Measurements from ENCODE around the gene GSTO2.
A peak's percentile ranks its signal among the peaks of the same experiment; 100 is the strongest.

GSTO2 gene

GRCh38 chr10:104317726-104318299 lies 48.8 kb downstream of the GSTO2 start:
- Mint-ChIP-seq H3K27me3 (no peaks in the 10 kb centered on the region), H3K9me3 (no peaks in the 10 kb centered on the region), H3K36me3 (ENCODE audit: low read depth) (peaks cover 20% of the 10 kb centered on the region), H3K27ac (no peak overlapping the region), H3K4me3 (no peak overlapping the region), H3K4me1 (peaks cover 50% of the 10 kb centered on the region)
- DNase-seq, result no peak
- no peak for ATAC-seq

- Mint-ChIP-seq H3K27me3 (no peaks in the 10 kb centered on the region), H3K9me3 (no peaks in the 10 kb centered on the region), H3K4me1 (peaks cover 52% of the 10 kb centered on the region), H3K4me3 (no peak overlapping the region), H3K36me3 (ENCODE audit: low read depth) (peaks cover 17% of the 10 kb centered on the region), H3K27ac (no peak overlapping the region)
- no peak for DNase-seq
- ATAC-seq, result no peak
Measured at GRCh38 chr10:104318326-104318725, 49.3 kb downstream of the GSTO2 start.

GRCh38 chr10:104318810-104319741 lies 50.1 kb downstream of the GSTO2 start:
- Mint-ChIP-seq H3K27ac (no peak overlapping the region), H3K9me3 (no peaks in the 10 kb centered on the region), H3K4me1 (peaks cover 60% of the 10 kb centered on the region)

GRCh38 chr10:104321226-104321625 lies 52.2 kb downstream of the GSTO2 start:
- peaks cover 23% of the 10 kb centered on the region for H3K36me3 Mint-ChIP-seq (ENCODE audit: low read depth)
- ATAC-seq (no peak), DNase-seq (no peak)
- no peaks in the 10 kb centered on the region for H3K9me3 Mint-ChIP-seq
- H3K27me3 Mint-ChIP-seq, result no peaks in the 10 kb centered on the region
- peak overlapping the region; percentile 76 for H3K27ac Mint-ChIP-seq
- no peak overlapping the region for H3K4me3 Mint-ChIP-seq
- H3K4me1 Mint-ChIP-seq, result peaks cover 81% of the 10 kb centered on the region

More at GRCh38 chr10:104318810-104319741, 50.1 kb downstream of the GSTO2 start:
- Mint-ChIP-seq H3K36me3 (ENCODE audit: low read depth) (peaks cover 13% of the 10 kb centered on the region), H3K27me3 (no peaks in the 10 kb centered on the region), H3K4me3 (no peak overlapping the region)
- DNase-seq (no peak), ATAC-seq (no peak)

- Mint-ChIP-seq H3K27me3 (no peaks in the 10 kb centered on the region), H3K27ac (peak overlapping the region; percentile 76), H3K36me3 (ENCODE audit: low read depth) (peaks cover 24% of the 10 kb centered on the region), H3K4me3 (peak overlapping the region; percentile 39), H3K4me1 (peaks cover 87% of the 10 kb centered on the region), H3K9me3 (no peaks in the 10 kb centered on the region)
- ATAC-seq, result no peak
- DNase-seq, result no peak
Measured at GRCh38 chr10:104321725-104322415, 52.9 kb downstream of the GSTO2 start.

GRCh38 chr10:104322416-104322782 lies 53.4 kb downstream of the GSTO2 start:
- Mint-ChIP-seq H3K27me3 (no peaks in the 10 kb centered on the region), H3K4me3 (peak overlapping the region; percentile 39), H3K4me1 (peaks cover 93% of the 10 kb centered on the region), H3K27ac (peak overlapping the region; percentile 76), H3K9me3 (no peaks in the 10 kb centered on the region), H3K36me3 (ENCODE audit: low read depth) (peaks cover 24% of the 10 kb centered on the region)
- DNase-seq, result no peak
- ATAC-seq, result peak; percentile 18

- peak overlapping the region; percentile 76 for H3K27ac Mint-ChIP-seq
- H3K27me3 Mint-ChIP-seq, result no peaks in the 10 kb centered on the region
- H3K36me3 Mint-ChIP-seq (ENCODE audit: low read depth), result peaks cover 21% of the 10 kb centered on the region
- peaks cover 96% of the 10 kb centered on the region for H3K4me1 Mint-ChIP-seq
- DNase-seq, result no peak
- ATAC-seq, result no peak
- no peaks in the 10 kb centered on the region for H3K9me3 Mint-ChIP-seq
- H3K4me3 Mint-ChIP-seq, result peak overlapping the region; percentile 39
Measured at GRCh38 chr10:104323085-104323484, 54.1 kb downstream of the GSTO2 start.

- DNase-seq (no peak), ATAC-seq (no peak)
- H3K4me1 Mint-ChIP-seq, result peaks cover 96% of the 10 kb centered on the region
- H3K36me3 Mint-ChIP-seq (ENCODE audit: low read depth), result peaks cover 20% of the 10 kb centered on the region
- no peaks in the 10 kb centered on the region for H3K27me3 Mint-ChIP-seq
- H3K4me3 Mint-ChIP-seq, result peak overlapping the region; percentile 8
- no peaks in the 10 kb centered on the region for H3K9me3 Mint-ChIP-seq
- peak overlapping the region; percentile 69 for H3K27ac Mint-ChIP-seq
Measured at GRCh38 chr10:104323760-104324201, 54.8 kb downstream of the GSTO2 start.

- peaks cover 19% of the 10 kb centered on the region for H3K36me3 Mint-ChIP-seq (ENCODE audit: low read depth)
- no peak for DNase-seq
- no peak for ATAC-seq
- H3K9me3 Mint-ChIP-seq, result no peaks in the 10 kb centered on the region
- peak overlapping the region; percentile 53 for H3K4me3 Mint-ChIP-seq
- peak overlapping the region; percentile 69 for H3K27ac Mint-ChIP-seq
- peaks cover 97% of the 10 kb centered on the region for H3K4me1 Mint-ChIP-seq
- no peaks in the 10 kb centered on the region for H3K27me3 Mint-ChIP-seq
Measured at GRCh38 chr10:104324221-104324686, 55.3 kb downstream of the GSTO2 start.

GRCh38 chr10:104324931-104325330 lies 55.9 kb downstream of the GSTO2 start:
- DNase-seq, result no peak
- peak overlapping the region; percentile 53 for H3K4me3 Mint-ChIP-seq

GRCh38 chr10:104325436-104326435 lies 56.8 kb downstream of the GSTO2 start:
- Mint-ChIP-seq H3K27me3 (no peaks in the 10 kb centered on the region), H3K36me3 (ENCODE audit: low read depth) (peaks cover 19% of the 10 kb centered on the region), H3K4me3 (peak overlapping the region; percentile 41), H3K27ac (peak overlapping the region; percentile 76), H3K4me1 (peaks cover 97% of the 10 kb centered on the region), H3K9me3 (no peaks in the 10 kb centered on the region)
- ATAC-seq, result no peak
- DNase-seq, result no peak

More at GRCh38 chr10:104324931-104325330, 55.9 kb downstream of the GSTO2 start:
- H3K27me3 Mint-ChIP-seq, result no peaks in the 10 kb centered on the region
- no peak for ATAC-seq
- H3K36me3 Mint-ChIP-seq (ENCODE audit: low read depth), result peaks cover 19% of the 10 kb centered on the region
- H3K9me3 Mint-ChIP-seq, result no peaks in the 10 kb centered on the region
- H3K4me1 Mint-ChIP-seq, result peaks cover 97% of the 10 kb centered on the region
- H3K27ac Mint-ChIP-seq, result peak overlapping the region; percentile 69

GRCh38 chr10:104326991-104327610 lies 58.1 kb downstream of the GSTO2 start:
- peaks cover 100% of the 10 kb centered on the region for H3K4me1 Mint-ChIP-seq
- no peak for DNase-seq
- no peaks in the 10 kb centered on the region for H3K9me3 Mint-ChIP-seq
- ATAC-seq, result no peak
- peak overlapping the region; percentile 51 for H3K4me3 Mint-ChIP-seq
- H3K36me3 Mint-ChIP-seq (ENCODE audit: low read depth), result peaks cover 20% of the 10 kb centered on the region
- H3K27me3 Mint-ChIP-seq, result no peaks in the 10 kb centered on the region
- H3K27ac Mint-ChIP-seq, result peak overlapping the region; percentile 76
